ENCODE results near the gene THSD7B. TPM values are rescaled to one million over a fixed set of nuclear protein-coding genes. Genes with fewer than 3 reads are reported as not detected.

THSD7B gene
- total and polyA plus RNA-seq, 2 of the 8 experiments (the other 6 are each of a cell fraction or from before 2014, with no cell fraction given) = 0.60 to 2.9 TPM

DNA sequence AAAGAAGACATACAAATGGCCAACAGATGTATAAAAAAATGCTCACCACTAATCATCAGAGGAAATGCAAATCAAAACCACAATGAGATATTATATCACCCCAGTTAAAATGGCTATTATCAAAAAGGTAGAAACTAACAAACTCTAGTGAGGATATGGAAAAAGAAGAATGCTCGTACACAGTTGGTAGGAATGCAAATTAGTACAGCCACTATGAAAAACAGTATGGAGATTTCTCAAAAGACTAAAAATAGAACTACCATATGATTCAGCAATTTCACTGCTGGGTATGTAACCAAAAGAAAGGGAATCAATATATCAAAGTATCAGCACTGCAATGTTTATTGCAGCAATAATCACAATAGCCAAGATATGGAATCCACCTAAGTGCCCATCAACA is 679.6 kb downstream of the THSD7B start:
- Histone ChIP-seq H3K79me1 (ENCODE audit: low read depth, low read length) (no peaks in the 10 kb centered on the region), H3K4ac (replicated peaks; ENCODE audit: insufficient read length, low read depth, low read length) (no peak overlapping the region), H3K56ac (replicated peaks; ENCODE audit: insufficient read length, low read depth, low read length) (no peak overlapping the region), H3K9me3 (ENCODE audit: insufficient read depth in 2 of 2, low read depth in 1 of 2, low read length in 1 of 2) (no peaks in the 10 kb centered on the region), H2AFZ (ENCODE audit: low read length) (no peak overlapping the region), H3K14ac (ENCODE audit: insufficient read length) (no peak overlapping the region), H2BK15ac (ENCODE audit: low read length) (no peak overlapping the region), H3K4me1 (replicated peaks in 1 of 4; ENCODE audit: control insufficient read depth in 3 of 4, insufficient read depth in 4 of 4, low read length in 3 of 4) (no peaks in the 10 kb centered on the region), H2AK5ac (ENCODE audit: low read depth, low read length) (no peak overlapping the region), H3K9ac (replicated peaks in 1 of 4; ENCODE audit: extremely low read depth in 1 of 4, low read depth in 3 of 4, low read length in 3 of 4) (no peak overlapping the region), H3K27me3 (replicated peaks in 1 of 4; ENCODE audit: control insufficient read depth in 3 of 4, extremely low read depth in 1 of 4, insufficient read depth in 3 of 4, low read length in 3 of 4) (no peaks in the 10 kb centered on the region), H3K4me2 (ENCODE audit: insufficient read depth in 1 of 2, low read depth in 2 of 2, low read length in 2 of 2) (no peak overlapping the region), H2BK12ac (ENCODE audit: low read depth, low read length) (no peak overlapping the region), H3K4me3 (ENCODE audit: extremely low read depth in 1 of 4, insufficient read depth in 2 of 4, low read depth in 3 of 4, low read length in 4 of 4) (no peak overlapping the region), H3K27ac (ENCODE audit: low read depth, low read length) (no peak overlapping the region), H4K5ac (ENCODE audit: insufficient read length, low read depth, low read length) (no peak overlapping the region), H4K91ac (replicated peaks; ENCODE audit: insufficient read length, low read length) (no peak overlapping the region), H3K23ac (ENCODE audit: insufficient read length) (no peak overlapping the region), H2BK120ac (replicated peaks; ENCODE audit: low read depth, low read length) (no peak overlapping the region), H2BK5ac (ENCODE audit: low read depth, low read length) (no peak overlapping the region), H2BK20ac (ENCODE audit: low read length) (no peak overlapping the region), H3K18ac (ENCODE audit: extremely low read depth, low read length) (no peak overlapping the region), H4K20me1 (replicated peaks in 1 of 2; ENCODE audit: control insufficient read depth in 1 of 2, insufficient read depth in 2 of 2, low read length in 2 of 2) (no peaks in the 10 kb centered on the region), H3K79me2 (ENCODE audit: control insufficient read depth in 1 of 2, insufficient read depth in 2 of 2, low read length in 2 of 2) (no peaks in the 10 kb centered on the region), H3K23me2 (ENCODE audit: low read depth, low read length) (no peaks in the 10 kb centered on the region), H4K8ac (ENCODE audit: extremely low read depth, insufficient read depth, low read length) (no peak overlapping the region), H3K36me3 (ENCODE audit: control insufficient read depth in 2 of 4, insufficient read depth in 4 of 4, low read length in 3 of 4) (no peaks in the 10 kb centered on the region)
- DNase-seq (ENCODE audit: low read depth in 1 of 2, low spot score in 2 of 2) (no peak), FAIRE-seq (no peak)
- ChIA-PET POLR2A (ENCODE audit: partially characterized antibody) (no interaction called here), CTCF (ENCODE audit: partially characterized antibody) (no interaction called here)
- 82% methylated on average over 1 of the region's 1 CpG; no CpG with 5 or more reads in 1 of the 2 experiments for WGBS, 2 experiments (ENCODE audit: extremely low coverage in 1 of 2, insufficient coverage in 1 of 2, insufficient read length in 1 of 2, insufficient replicate concordance in 2 of 2, low coverage in 1 of 2, low lambda C conversion rate in 2 of 2, missing lambda C conversion rate in 1 of 2)
- no peak for TF ChIP-seq TBP (IDR thresholded peaks at IDR 0.05; ENCODE audit: low read depth, low read length)
- TF ChIP-seq SIRT6 (IDR thresholded peaks at IDR 0.05; ENCODE audit: low read length) = no peak
- no peak for TF ChIP-seq POLR2A (IDR thresholded peaks at IDR 0.05; ENCODE audit: control extremely low read depth in 1 of 2, low read depth in 2 of 2, low read length in 2 of 2)
